ENCODE measurements around the gene SSC5D.
A peak's percentile ranks its signal among the peaks of the same experiment; 100 is the strongest.

DNA sequence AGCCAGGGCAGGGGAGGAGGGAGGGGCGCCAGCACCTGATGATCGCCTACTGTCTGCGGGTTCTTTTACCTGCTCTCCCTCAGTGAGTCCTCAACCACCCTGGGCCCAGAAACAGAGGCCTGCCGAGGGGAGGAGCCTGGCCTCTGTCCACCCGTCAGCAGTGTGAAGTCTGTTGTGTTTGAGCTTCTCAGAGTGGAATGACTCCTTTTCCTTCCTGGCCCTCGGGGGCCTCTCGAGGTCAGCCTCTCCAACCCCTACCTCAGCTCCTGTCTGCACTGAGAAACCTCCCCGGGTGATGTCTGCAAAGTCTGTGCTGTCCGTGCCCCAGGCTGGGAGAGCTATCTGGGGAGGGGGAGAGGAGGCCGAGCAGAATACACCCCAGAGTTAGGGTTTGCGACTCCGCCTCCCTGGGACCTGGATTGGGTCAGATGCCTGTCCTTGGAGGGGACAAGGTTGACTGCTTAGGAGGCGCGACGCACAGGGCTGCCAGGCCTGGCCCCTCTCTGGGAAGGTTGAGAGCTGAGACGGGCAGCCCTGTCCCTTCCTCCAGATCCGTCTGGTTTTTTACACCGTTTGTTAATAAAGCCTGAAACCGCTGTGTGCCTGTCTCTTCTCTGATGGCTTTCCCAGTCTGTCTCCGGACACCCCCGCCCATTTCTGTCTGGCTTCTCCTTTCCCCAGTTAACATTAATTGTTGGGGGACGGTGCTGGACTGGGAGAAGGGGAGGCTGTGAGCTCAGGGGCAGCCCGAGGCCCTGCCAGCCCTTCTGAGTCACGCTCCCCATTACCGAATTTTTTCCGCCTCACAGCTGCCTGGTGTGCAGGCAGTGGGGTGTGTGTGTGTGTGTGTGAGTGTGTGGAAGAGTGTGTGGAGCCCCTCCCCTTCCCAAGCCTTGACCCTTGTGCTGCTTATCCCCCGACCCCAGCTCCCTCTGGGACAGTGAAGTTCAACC, 989 bp upstream of the SSC5D start:
- TF ChIP-seq, protein P1, sequence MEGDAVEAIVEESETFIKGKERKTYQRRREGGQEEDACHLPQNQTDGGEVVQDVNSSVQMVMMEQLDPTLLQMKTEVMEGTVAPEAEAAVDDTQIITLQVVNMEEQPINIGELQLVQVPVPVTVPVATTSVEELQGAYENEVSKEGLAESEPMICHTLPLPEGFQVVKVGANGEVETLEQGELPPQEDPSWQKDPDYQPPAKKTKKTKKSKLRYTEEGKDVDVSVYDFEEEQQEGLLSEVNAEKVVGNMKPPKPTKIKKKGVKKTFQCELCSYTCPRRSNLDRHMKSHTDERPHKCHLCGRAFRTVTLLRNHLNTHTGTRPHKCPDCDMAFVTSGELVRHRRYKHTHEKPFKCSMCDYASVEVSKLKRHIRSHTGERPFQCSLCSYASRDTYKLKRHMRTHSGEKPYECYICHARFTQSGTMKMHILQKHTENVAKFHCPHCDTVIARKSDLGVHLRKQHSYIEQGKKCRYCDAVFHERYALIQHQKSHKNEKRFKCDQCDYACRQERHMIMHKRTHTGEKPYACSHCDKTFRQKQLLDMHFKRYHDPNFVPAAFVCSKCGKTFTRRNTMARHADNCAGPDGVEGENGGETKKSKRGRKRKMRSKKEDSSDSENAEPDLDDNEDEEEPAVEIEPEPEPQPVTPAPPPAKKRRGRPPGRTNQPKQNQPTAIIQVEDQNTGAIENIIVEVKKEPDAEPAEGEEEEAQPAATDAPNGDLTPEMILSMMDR (IDR thresholded peaks at IDR 0.05) = no peak
- peak in 1 of 2 donors; percentile 31 for TF ChIP-seq POLR2A (IDR thresholded peaks at IDR 0.05)

Measured in thyroid gland (tissue), 4 donors.